Ramos (cell line): Measurements from ENCODE around the gene E2F3.

Experiments
- in situ Hi-C: fragments of 300-500 bp; cut with MboI; formaldehyde crosslinking; loops from one replicate; pipeline ENCODE4 v1.14.3; 2022; ENCODE audit warnings: low sequenced_read_pairs; ENCODE audit not compliant: unreplicated experiment

Gene E2F3

GRCh38 chr6:20497216-20498040 lies 95.7 kb downstream of the E2F3 start:
- in situ Hi-C loops = no loop called here

DNA sequence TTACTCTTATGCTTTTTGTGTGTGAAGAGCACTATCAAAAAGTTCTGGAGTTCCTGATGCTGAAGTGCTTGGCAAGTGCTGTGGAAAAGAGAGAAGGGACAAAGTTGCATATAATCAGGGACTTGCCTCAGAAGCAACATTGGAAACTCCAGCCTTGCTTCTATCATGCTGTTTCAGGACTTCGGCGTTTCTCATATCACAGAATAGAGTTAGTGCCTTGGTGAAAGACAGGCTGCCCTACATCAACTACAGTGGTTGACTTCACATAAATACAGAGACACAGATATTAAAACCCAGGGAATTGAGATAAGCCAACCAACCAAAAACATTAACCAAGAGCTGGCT lies 96.3 kb downstream of the E2F3 start:
- in situ Hi-C loops = no loop called here

- in situ Hi-C loops = no loop called here
Measured at GRCh38 chr6:20509212-20509611, 107.5 kb downstream of the E2F3 start.

DNA sequence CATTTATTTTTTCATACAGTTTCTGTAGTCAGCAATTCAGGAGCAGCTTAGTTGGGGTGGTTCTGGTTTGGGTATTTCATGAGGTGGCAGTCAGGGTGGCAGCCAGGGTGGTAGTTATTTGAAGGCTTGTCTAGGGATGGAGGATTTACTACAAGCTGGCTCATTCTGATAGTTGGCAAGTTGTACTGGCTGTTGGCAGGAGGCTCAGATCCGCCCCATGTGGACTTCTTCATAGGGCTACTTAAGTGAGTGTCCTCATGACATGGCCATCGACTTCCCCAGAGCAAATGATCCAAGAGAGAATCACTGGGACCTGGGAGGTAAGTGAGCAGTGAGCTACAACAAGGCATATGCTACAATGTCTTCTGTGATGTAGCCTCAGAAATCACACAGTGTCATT lies 110.2 kb downstream of the E2F3 start:
- in situ Hi-C loops = no loop called here

GRCh38 chr6:20525208-20525607 lies 123.5 kb downstream of the E2F3 start:
- in situ Hi-C loops = loop anchor here (5.0 kb wide), 1 partner anchor 233 kb away; no protein-coding TSS in a partner anchor

DNA sequence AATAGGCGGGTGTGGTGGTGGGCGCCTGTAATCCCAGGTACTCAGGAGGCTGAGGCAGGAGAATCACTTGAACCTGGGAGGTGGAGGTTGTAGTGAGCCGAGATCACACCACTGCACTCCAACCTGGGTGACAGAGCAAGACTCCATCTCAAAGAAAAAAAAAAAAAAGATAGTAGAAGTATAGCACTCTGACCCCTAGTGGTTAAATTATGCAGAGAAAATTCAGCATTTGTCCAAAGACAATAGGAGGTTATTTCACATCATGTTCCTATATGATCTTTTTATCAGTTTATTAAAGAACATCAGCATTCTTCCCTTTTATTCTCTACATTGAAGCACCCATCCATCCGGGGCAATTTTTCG lies 127.4 kb downstream of the E2F3 start:
- in situ Hi-C loops = loop anchor here (5.0 kb wide), 1 partner anchor 237 kb away; no protein-coding TSS in a partner anchor

- in situ Hi-C loops = no loop called here
Measured at GRCh38 chr6:20532881-20533280, 131.2 kb downstream of the E2F3 start.

- in situ Hi-C loops = no loop called here
Measured at GRCh38 chr6:20533746-20534294, 132.1 kb downstream of the E2F3 start.

- in situ Hi-C loops = no loop called here
Measured at GRCh38 chr6:20534295-20535262, 132.9 kb downstream of the E2F3 start, which contains the start of gene CDKAL1. CDKAL1 (plus strand) TSS chr6:20534457; CDS start chr6:20546351, 11,894 bp downstream.

DNA sequence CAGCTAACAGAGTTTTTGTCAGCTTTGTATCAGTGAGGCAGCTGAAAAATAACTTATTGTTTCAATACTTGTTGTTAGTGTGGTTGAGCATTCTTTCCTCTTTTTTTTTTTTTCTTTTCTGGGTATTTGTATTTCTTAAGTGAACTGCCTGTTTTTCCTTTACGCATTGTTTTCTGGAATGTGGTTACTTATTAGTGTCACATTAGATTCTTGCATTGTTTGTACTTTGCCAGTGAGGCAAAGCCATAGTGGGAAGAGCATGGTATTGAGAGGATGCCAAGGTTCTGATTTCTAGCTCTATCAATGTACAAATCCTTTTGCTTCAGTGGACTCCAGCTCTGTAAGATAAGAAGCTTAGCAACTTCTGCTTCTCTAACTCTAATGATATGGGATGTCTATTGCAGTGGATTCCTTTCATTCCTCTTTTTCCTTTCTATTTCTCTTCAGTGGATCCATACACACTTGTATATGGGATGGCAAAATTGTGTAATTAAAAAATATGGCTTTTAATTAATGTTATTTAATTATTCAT lies 136.5 kb downstream of the E2F3 start:
- in situ Hi-C loops = no loop called here

DNA sequence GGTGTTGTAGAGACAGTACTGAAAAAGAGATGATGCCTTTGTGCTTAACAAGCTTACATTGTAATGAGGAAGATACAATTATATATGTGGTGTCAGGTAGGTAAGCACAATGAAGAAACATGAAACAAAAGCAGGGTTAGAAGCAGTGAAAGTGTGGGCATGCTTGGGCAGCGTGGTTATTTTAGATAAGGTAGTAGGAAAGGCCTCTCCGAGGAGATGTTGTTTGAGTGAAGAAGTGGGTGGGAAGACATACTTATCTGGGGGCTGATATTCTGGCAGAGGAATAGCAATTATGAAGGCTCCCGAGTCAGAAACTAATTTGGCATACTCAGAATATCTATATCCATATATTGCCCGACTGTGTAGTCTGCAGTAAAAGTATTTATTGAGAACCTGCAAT lies 137.2 kb downstream of the E2F3 start:
- in situ Hi-C loops = no loop called here

- in situ Hi-C loops = no loop called here
Measured at GRCh38 chr6:20539387-20539786, 137.7 kb downstream of the E2F3 start.

- in situ Hi-C loops = no loop called here
Measured at GRCh38 chr6:20540683-20541082, 139.0 kb downstream of the E2F3 start.

- in situ Hi-C loops = no loop called here
Measured at GRCh38 chr6:20541382-20541781, 139.7 kb downstream of the E2F3 start.

- in situ Hi-C loops = no loop called here
Measured at GRCh38 chr6:20542927-20543602, 141.4 kb downstream of the E2F3 start.
